ENCODE data around the gene EZH1.
A peak's percentile ranks its signal among the peaks of the same experiment; 100 is the strongest.

Gene EZH1

DNA sequence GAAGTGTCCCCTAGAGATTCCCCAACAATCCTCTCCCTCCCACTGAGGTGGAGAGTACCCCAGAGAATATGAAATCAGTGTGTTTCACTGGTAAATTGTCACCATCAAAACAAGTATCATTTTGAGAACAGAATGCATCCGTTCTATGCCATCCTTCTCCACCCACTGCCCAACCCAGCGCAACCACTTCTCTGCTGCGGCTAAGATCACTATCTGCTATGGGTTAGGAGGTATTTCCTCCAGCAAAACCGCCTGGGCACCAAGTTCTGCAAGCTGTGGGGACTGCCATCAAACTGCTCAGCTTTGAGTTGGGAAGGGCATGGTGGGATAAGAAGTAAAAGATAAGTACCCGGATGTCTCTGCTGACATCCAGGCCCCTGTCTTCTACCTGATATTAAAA lies 38.1 kb downstream of the EZH1 start:
- DNase-seq: peak; percentile 65

DNA sequence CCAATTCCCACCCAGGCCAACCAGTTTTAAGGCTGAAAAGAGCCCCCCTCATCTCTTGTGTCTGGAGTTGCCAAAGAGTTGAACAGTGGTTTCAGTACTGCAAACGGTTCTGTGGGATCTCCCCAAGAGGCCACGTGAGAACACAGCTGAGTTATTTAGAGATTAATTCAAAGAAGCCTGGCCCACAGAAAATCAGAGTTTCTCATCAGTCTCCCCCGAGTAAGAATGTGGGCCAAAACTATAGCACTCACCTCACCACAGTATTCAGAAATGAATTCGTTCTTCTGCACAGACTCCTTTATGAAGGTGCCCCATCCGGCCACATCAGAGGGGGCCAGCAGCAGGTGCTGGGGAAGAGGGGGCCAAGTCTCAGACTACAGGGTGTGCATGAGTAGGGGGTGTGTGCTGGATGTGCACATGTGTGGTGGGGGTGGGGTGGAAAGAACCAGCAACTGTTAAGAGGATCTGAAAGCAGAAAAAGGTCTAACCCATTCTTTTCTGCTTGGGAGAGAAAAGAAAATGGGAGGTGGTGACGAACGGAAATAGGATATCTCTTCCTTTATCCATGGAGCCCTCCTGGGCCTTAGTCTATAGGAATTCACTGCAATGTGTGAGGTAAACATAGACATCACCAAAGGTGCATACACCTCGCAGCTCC lies 39.9 kb downstream of the EZH1 start:
- peak; percentile 66 for DNase-seq

DNA sequence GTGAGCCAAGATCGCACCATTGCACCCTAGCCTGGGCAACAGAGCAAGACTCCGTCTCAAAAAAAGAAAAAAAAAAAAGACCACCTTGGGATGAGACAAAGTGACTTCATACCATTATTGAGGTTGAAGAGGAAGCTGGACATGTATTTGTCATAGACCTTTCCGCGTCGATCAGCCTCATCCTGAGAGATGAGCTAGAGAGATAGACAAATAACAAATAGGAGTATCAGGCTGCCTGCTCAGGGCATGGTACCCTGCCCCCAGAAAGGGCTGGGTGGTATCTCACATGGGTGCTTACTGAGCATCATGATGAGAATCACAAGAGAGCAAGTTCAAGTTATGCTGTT lies 40.4 kb downstream of the EZH1 start:
- DNase-seq: no peak

DNA sequence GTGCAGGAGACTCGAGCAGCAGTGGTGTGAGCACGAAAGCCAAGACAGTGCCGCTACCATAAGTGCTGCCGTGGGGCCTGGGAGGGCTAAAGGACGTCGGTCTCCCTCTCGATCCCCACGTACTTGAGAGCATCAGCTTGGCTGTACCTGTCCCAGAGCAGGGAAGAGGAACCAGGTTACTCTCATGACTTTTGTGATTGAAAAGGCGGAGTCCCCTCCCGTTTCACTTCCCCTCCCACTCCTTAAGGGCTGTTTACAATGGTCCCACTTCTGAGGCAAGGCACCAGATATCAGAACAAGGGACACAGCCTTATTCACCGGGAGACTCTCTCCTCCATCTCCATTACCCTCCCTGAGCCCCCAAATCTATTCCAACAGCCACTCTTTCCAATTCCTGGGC lies 42.4 kb downstream of the EZH1 start:
- no peak for DNase-seq

DNA sequence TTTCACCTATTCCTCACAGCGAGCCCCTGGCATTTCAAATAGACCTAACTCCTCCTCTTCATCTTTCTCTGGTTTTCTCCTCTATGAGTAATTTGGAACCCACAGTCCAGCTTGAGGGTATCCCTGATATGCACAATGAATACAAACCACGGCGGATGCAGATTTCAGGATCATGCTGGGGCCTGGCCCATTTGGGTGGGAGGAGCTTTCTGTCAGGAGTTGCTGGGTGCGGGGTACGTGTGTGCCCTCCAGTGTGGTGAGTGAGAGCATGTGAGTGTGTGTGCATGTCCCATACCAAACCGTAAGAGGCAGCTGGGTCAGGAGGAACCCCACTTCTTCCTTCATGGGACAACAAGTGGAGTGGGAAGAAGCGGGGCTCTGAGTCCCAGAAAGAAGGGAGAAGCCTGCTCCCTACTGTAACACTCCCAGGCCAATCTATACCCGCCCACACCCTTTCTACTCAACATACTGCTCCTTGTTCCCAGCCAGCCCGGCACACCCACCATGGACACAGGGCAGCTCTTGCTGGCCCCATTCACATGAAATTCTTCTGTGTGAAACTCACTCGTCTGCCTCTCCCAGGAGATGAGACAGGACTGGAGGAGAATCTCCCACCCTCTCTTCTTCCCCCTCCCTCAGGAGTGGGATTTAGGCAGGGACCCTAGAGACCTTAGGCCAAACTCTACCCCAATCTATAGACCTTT lies 44.1 kb downstream of the EZH1 start:
- DNase-seq: no peak

DNA sequence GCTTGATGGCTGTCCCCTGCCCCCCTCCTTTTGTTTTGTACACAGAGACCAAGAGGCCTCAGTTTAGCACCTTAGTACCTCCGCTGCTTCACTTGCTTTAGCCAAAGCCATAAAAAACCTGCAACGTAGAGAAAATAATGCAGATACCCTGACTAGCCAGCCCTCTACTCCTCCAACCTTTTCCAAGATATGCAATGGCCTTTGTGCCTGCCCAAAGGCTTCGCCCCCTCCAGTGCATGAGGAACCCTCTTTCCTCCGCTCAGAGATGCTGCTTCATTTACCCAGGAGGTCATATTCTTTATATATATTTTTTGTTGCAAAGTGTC lies 45.5 kb downstream of the EZH1 start:
- DNase-seq: no peak

DNA sequence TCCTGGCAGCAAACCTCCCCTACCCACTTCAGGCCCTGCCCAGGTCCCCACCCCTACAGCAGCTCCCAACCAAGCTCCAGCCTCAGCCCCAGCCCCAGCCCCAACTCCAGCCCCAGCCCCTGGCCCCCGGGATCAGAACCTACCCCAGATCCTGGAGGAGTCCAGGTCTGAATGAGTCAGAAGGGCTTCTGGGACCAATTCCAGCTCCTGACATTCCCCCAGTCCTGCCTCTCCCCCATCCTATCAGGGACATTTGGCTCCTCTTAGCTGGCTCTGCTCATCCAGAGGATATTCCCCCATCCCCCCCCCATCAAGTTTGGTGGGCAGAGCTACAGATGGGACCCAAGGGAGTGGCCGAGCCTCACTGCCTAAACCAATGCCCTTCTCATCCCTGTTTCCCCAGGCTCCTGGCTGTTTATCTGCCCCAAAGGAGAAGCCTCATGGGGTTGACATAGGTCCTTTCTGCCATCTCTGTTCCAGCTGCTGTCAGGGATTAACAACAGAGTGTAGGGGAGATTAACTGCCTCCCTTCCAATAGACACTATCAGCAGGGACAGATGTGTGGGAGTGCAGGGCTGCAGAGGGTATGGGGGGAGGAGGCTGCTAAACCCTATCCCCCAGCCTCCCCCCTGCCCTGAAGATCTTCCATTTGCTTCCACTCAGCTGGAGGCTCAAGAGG lies 46.0 kb downstream of the EZH1 start:
- no peak for DNase-seq

DNA sequence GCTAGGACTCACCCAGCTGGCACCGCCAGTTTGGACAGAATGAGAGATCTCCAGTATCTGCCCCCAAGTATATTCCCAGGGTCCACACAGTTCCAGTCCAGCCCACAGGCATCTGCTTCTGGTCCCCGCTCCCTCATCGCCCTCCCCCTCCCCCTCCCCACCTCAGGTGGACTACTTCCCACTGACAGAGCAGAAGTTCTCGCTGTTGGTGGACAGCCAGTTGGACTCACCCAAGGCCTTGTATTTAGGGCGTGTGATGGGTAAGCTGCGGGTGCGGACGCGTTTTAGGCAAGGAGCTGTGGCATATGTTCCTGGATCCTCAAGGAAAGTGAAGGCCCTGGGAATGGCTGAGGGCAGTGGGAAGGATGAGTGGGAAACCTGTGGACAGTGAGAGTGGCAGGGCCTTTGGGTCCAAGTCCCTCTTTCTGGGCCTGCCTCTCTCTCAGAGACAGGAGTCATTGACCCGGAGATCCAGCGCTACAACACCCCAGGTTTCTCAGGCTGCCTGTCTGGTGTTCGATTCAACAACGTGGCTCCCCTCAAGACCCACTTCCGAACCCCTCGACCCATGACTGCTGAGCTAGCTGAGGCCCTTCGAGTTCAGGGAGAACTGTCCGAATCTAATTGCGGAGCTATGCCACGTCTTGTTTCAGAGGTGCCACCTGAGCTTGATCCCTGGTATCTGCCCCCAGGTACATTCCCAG lies 47.6 kb downstream of the EZH1 start:
- no peak for DNase-seq

DNA sequence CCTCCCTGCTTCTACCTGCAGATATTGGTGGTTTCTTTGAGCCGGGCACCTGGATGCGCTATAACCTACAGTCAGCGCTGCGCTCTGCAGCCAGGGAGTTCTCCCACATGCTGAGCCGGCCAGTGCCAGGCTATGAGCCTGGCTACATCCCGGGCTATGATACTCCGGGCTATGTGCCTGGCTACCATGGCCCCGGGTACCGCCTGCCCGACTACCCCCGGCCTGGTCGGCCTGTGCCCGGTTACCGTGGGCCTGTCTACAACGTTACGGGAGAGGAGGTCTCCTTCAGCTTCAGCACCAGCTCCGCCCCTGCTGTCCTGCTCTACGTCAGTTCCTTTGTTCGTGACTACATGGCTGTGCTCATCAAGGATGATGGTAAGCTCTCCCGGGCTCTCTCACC lies 49.3 kb downstream of the EZH1 start:
- no peak for DNase-seq

DNA sequence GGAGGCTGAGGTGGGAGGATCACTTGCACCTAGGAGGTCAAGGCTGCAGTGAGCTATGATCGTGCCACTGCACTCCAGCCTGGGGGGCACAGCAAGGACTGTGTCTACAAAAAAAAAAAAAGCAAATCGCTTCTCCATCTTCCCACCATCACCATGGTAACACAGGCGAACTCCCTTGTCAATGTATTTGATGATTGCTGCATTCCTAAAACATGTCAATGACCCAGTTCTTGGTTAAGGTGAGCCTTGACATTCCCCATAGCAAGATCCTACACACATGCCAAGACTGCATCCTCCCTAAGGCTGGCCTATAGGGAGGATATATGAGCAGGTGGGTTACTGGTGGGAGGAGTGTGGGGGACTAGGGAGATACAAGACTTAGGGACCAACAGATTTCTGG lies 50.3 kb downstream of the EZH1 start:
- no peak for DNase-seq

DNA sequence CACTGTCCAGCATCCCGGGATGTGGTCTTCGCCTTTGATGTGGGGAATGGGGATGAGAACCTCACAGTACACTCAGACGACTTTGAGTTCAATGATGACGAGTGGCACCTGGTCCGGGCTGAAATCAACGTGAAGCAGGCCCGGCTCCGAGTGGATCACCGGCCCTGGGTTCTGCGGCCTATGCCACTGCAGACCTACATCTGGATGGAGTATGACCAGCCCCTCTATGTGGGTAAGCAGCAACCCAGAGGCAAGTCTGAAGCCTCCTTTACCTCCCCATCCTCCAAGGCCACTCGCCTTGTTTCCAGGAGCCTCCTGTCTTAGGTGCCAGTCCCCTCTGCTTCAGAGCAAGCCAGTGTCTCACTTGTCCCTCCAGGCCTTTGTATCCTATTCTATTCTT lies 52.4 kb downstream of the EZH1 start:
- no peak for DNase-seq

DNA sequence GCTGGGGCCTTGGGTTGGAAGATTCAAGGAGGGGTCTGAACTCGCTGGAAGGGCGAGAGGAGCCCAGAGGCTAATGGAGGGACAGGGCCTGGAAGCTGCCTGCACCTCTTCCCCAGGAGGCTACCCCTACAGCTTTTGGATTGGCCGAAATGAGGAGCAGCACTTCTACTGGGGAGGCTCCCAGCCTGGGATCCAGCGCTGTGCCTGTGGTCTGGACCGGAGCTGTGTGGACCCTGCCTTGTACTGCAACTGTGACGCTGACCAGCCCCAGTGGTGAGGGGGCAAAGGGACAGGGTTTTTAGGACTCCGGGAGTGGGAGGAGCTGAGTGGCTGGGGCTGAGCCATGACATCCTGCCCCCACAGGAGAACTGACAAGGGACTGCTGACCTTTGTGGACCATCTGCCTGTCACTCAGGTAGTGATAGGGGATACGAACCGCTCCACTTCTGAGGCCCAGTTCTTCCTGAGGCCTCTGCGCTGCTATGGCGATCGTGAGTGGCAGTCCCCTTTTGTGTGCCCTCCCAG lies 53.8 kb downstream of the EZH1 start:
- no peak for DNase-seq

DNA sequence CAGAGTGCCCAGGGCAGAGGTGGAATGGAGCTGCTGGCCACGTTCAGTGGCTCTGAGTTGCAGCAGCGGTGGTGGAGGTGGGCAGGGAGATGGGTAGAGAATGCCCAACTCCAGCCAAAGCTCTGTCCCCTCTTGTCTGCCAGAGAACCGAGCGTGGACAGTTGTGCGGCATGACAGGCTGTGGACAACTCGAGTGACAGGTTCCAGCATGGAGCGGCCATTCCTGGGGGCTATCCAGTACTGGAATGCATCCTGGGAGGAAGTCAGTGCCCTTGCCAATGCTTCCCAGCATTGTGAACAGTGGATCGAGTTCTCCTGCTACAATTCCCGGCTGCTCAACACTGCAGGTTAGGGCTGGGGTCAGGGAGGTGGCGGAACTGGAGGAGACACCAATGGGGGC lies 54.2 kb downstream of the EZH1 start:
- no peak for DNase-seq

DNA sequence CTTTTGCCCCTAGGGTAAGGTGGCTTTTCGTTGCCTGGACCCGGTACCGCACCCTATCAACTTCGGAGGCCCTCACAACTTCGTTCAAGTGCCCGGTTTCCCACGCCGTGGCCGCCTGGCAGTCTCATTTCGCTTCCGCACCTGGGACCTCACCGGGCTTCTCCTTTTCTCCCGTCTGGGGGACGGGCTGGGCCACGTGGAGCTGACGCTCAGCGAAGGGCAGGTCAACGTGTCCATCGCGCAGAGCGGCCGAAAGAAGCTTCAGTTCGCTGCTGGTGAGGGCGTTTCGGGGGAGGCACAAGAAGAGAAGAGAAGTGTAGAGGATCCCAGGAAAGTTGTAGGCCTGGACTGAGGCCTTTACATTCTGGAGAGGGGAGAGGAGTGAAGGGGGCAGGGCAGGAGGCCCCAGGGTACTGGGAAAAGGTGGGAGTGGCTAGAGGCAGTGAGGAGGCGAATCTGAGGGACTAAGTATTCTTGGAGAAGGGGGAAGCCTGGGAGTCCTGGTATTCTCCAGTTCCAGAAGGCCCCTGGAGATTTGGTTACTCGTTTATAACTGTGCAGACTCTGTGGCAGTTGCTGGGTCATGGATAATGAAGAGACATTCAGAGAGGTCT lies 57.0 kb downstream of the EZH1 start:
- no peak for DNase-seq

DNA sequence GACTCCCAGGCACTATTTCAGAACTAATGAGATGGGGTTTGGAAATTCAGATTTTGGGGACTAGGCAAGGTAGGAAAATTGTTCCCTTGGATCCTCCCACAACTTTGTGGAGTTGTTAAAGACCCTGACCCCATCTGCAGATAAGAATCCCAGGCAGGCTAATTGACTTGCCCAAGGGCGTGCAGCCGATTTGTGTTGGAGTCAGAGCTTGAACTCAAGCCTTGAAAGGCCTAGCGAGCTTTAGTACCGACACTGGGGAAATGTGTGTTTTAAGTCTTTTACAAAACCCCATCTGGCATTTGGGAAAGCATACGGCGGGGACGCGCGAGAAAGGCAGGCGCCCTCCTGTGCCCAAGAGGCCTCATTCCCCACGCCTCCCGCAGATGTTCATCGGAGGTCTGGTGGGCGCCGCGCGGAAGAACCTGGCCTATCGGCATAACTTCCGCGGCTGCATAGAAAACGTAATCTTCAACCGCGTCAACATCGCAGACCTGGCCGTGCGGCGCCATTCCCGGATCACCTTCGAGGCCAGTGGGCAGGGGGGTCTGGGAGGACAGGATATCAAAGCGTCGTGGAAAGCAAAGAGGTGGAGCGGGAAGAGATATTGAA lies 58.2 kb downstream of the EZH1 start:
- no peak for DNase-seq

DNA sequence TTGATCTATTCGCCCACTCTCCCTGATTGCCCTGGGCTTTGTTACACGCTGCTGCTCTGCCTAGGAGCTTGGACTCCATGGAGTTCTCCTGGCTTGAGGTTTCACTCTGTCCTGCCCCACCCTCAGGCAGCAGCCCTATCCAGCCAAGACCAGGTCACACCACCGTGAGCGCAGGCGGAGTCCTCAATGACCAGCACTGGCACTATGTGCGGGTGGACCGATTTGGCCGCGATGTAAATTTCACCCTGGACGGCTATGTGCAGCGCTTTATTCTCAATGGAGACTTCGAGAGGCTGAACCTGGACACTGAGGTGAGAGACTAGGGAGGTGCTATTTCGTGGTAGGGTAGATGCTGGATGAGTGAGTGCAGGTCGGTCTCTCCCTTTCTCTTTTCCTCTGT lies 59.0 kb downstream of the EZH1 start:
- no peak for DNase-seq

DNA sequence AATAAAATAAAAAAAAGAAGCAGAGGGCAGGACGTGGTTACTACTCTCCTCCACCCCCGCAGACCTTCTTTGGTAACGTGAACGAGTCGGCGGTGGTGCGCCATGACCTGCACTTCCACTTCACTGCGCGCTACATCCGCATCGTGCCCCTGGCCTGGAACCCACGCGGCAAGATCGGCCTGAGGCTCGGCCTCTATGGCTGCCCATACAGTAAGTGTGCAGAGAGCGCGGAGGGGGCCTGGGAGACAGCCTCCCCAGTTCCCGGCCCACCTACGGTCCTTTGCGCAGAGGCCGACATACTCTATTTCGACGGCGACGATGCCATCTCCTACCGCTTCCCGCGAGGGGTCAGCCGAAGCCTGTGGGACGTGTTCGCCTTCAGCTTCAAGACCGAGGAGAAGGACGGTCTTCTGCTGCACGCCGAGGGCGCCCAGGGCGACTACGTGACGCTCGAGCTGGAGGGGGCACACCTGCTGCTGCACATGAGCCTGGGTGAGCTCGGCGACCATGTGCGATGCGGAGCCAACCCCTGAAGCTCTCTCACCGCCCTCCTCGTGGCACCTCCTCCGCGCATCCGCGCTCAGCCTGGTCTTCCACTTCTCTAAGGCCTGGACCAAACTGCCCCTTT lies 59.8 kb downstream of the EZH1 start:
- DNase-seq: no peak

DNA sequence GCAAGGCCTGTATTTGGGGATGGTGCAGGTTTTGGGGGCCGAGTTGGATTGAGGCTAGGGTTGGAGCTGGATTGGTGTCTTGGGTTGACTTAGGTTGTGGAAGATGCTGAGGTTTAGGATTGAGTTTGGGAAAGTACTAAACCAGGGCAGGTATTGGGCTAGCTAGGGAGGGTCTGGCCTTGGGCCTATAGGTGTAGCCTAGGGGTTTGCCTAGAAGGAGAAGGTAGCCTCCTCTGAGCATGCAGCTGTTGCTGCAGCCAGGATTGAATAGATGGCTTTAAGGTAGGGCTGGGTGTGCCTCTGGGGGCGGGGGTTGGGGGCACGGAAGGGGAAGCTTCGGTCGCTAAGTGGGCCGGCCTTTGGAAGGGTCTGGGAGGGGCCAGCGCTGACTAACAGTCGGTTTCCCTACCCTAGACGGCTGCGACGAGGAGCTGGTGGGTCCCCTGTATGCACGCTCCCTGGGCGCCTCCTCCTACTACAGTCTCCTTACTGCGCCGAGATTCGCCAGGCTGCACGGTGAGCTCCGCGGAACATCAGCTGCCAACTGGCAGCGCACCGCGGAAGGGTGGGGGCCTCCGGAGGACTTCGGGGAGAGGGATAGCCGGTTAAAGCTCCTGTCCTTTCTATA lies 61.3 kb downstream of the EZH1 start:
- peak; percentile 36 for DNase-seq

DNA sequence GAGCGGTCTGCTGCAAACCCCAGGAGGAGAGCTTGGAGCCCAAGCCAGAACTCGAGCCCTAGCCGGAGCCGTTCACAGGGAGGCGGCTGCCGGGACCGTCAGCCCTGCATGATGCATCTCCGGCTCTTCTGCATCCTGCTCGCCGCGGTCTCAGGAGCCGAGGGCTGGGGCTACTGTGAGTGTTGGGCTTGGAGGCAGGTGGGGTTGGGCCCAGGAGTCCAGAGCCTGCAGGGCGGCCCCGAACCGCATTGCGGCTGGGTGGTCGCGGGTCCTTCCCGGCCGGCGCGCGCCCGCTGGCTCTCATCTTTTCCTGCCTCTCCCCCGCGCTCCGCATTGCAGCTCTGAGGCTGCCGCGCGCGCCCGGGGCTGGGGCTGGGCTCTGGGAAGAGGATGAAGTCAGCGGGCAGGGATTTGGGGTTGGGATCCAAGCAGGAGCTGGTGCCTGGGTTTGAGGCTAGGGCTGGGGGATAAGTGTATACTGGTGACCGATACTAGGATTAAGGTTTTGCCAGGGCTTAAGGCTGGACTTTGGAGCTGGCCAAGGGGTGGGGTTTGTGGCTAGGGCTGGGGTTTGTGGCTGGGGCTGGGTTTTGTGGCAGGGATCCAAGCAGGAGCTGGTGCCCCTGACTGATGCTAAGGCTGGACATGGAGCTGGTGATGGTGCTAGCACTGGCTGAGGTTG lies 62.0 kb downstream of the EZH1 start:
- DNase-seq: peak; percentile 51

DNA sequence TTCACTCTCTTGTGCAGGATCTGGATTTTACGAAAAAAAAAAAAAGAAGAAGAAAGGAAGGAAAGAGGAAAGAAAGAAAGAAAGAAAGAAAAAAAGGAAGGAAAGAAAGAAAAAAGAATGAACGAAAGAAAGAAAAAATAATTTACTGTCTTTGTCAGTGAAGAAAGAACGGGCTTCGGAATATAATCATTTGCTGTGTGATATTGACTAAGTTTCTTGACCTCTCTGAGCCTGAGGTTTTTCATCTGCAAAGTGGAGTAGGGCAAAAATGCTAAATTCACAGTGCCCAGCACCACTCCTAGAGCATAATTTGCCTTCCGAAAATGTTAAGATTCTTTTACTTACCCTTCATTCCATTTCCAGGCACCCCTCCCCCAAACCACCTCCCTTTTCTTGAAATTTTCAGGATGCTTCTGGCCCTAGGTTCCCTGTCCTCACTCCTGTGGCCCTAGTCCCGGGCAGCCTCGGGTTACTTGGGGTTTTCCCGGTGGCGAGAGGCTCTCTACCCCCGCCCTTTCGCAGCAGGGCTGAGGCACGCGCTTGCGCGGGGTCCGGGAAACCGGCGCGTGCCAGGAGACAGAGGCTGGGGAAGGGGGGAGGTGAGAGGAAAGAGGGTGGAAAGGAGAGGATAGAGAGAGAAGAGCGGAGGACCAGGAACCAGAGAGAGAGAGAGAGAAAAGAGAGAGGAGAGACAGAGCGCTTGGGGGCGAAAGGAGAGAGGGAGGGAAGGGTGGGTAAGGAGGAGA lies 62.7 kb downstream of the EZH1 start, which contains the start of gene CNTNAP1:
CNTNAP1 (plus strand) TSS at position 556 of the 746 bp plus-strand sequence. CDS start 299 bp downstream, outside the sequence.
- peak; percentile 51 for DNase-seq

All from stimulated activated CD4-positive, alpha-beta T cell treated with anti-CD3 and anti-CD28 coated beads, Interleukin-15, amount 100 ng/mL, for 24 hours (primary cell).